ENCODE data around the gene SLC30A10.
"Not testable (repeated sequence)": the region's sequence is repeated elsewhere in the genome, so short reads cannot be mapped to it uniquely, and the experiment has no call there.

Gene SLC30A10

DNA sequence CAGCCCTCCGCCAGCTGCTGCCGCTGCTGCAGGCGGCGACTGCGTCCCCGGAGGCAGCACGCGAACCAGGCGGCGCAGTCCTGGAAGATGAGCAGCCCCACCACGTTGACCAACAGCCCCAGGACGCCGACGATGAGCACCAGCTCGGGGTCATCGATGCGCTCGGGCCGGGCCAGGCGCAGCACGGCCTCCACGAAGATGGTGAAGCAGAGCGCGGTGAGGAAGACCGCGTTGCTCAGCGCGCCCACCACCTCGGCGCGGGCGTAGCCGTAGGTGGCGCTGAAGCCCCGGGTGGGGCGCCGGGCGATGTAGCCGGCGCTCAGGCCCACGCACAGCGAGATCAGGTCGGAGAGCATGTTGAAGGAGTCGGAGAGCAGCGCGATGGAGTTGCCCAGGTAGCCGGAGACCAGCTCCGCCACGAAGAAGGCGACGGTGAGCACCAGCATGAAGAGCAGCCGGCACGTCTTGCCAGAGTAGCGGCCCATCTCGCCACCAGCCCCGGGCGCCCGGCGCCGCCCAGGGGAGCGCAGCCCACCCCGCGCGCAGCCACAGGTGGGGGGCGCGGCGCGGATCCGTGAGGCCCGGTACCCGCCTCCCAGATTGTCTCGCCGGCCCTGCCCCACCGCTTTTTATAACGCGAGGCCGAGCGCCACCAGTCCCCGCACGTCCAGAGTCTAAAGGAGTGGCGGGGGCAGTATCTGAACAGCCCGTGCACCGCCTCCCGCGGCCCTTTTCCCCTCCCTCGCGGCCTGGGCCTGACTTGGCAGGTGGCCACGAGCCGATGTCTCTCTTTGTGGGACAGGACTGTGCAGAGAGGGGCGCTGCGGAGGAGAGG lies at the start of gene SLC30A10:
SLC30A10 (minus strand) TSS at position 602 of the 835 bp plus-strand sequence; CDS start at position 485, 117 bp downstream.
- DNase-seq, result no peak

DNA sequence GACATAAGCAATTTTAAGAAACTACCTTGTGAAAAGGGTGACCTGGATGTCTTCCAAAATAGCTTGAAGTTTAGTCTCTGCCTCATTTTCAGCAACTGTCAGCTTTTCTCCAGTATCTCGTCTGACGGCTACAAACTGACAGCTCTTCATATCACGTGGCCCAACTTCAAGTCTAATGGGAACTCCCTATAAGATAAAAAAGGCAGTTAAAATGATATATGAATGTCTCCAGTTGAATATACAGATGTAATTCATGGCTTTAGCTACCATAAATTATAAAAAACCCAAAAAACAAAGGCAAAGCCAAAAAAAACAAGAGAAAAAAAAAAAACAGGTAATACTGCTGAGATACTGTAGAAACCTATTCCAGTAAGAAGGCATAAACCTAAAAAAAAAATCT lies 44.9 kb upstream of the SLC30A10 start:
- DNase-seq, result no peak

DNA sequence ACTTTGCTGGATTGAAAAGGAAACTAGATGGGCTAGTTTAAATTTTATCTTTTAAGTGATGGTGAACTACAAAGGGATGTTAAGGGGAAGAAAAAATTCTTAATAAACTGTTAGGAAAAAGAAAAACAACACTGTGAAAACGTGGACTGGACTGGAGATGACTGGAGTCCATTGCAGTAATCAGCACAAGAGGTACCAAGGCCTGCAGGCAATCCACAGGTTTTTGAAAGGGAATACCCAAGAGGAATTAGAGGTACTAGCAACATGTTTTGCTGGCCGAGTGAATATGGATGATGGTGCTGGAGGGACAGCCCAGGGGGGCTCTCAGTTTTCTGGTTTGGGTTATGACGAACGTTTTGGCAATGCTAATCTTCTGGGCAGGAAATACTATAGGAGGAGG lies 39.0 kb upstream of the SLC30A10 start:
- no peak for DNase-seq

DNA sequence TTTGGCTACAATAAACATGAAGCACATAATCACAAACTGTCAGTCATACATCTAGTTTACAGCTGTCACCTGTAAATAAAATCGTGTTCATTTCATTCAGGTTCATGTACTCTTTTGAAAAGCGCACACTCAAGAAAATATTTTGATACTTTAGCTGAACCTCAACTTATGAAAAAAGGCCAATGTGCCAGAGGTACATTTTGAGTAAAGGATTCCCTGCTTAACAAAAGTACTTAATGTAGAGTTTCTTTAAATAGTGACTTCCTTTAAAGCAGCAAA lies 37.7 kb upstream of the SLC30A10 start:
- DNase-seq, result no peak

DNA sequence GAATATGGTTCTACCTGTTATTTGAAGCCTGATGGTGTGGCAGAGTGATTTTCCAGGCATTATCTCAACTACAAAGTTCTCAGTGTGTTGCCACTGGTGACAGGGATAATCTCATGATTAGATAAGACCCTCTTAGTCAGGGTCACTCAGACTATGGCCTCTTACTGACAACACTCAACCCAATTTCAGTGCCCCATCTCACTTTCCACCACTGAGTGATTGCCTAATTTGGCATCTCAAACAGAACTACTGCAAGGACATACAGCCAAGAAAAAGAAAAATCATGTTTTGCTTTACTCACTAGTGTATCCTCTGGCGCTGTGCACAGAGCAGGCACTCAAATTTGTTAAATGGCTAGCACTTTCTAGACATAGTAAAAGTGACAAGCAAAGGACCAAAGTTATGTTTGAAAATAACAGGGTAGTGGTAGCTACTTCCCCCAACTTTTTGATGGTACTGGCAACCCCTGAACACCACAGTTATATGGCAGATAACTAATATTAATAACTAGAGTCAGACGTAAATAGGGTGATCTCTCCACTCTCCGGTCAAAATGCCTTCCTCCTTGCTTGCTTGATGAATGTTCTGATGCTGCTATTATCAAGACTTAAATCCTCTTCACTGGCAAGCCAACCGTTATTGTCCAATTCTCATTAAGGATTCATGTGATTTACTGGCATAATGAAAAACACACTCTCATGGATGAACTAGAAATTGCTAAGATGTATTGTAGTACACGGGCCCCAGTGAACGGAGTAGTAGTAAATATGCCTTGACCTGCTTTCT lies 37.1 kb upstream of the SLC30A10 start:
- no peak for DNase-seq

DNA sequence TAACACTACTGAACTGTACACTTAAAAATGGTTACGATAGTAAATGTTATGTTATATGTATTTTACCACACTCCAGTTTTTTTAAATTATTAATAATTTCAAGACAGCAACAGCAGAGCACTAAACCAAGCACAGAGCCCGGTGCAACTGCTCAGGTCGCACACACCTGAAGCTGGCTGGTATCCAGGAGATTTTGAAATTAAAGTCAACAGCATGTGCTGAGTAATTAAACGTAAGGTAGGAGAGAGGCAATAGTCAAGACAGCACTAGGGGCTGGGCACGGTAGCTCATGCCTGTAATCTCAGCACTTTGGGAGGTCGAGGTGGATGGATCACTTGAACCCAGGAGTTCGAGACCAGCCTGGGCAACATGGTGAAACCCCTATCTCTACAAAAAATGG lies 35.1 kb upstream of the SLC30A10 start:
- no peak for DNase-seq

DNA sequence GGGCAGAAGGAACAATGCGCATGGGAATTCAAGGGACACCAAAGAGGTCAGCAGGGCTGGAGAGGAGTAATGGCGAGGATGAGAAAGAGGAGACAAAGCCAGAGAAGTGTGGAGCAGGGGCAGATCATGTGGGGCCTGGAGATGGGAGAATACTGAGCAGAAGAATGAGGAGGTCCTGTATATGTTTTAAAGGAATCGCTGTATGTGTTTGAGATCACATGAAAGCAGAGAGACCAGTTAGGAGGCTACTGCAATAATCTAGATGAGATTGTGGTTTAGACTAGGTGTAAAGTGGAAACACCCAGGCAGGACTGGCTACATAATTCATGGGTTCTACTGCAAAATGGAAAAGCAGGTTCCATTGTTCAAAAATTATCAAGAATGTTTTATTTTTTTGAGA lies 33.3 kb upstream of the SLC30A10 start:
- no peak for DNase-seq

DNA sequence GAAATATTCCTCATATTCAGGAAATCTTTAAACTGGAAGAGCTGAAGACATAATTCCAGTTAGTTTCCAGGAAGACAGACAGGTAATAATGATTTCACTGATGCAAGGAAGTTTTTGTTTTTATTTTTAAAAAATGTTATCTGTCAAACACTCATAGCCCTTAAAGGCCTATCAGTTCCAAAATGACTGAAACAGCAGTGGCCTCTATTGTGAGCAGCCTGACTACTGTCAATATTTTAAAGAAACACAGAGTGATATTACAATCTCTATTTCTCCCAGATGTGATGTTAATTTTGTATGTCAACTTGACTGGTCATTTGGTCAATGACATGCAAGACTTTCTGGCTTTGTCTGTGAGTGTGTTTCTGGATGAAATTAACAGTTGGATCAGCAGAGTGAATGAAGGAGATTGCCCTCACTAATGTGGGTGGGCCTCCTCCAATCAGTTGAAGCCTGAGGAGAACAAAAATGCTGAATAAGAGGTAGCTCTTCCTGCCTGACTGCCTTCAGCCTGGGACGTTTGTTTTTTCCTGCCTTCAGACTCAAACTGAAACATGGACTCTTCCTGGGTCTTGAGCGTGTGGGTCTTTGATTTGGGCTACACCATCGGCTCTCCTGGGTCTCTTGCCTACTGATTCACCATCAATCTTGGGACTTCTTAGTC lies 31.3 kb upstream of the SLC30A10 start:
- DNase-seq, result no peak

DNA sequence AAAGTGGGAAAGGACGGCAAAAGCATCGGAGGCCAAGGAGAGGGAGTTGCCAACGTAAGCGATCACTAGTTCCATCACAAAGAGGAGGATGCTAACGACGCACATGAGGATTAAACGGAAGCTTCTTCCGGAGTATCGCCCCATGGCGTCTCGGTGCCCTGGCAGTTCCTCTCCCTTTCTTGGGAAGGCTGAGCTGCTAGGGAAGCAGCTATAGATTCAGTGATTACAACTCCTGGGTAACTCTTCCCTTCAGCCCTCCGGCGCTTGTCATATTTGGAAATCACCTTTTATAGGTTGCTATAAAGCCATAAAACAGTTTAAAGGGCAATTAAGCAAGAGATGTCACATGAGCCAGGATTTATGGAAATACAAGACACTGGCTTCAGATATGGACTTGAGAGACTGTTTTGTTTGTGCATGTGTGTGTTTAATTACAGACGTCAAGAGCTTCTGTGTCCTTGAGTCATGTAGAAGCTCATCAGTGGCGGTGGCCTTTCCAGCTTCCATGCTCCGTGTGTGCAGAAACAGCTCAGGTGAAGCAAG lies 30.6 kb upstream of the SLC30A10 start:
- no peak for DNase-seq

DNA sequence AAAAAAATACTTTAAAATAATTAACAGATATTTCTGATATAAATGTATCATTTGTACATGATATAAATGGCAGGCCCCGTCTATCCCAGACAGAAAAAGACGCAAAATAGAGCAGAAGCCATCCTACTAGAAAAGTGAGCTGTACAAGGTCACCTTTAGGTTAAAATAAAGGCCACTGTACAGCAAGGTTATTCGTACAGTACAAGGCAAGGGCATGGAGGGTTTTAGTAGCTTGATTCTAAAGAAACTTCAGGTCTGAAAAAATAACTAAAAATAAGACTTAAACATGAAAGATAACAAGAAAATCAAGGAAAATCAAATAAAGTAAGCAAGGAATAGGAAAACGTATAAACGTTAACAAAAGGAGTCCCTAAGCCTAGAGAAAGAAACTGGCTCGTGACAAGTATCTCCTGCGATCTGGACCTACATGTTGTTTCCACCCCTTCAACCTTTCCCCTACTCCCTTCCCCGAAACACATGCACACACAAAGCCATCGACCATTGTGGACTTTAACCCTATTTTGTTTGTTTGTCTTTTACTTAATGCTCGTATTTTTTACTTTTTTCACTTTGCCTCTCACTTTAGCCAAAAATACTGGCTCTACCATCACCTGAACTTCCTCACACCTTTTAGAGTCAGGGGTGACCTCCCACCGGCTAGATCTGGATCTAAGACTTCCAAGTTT lies 26.5 kb upstream of the SLC30A10 start:
- DNase-seq, result no peak

DNA sequence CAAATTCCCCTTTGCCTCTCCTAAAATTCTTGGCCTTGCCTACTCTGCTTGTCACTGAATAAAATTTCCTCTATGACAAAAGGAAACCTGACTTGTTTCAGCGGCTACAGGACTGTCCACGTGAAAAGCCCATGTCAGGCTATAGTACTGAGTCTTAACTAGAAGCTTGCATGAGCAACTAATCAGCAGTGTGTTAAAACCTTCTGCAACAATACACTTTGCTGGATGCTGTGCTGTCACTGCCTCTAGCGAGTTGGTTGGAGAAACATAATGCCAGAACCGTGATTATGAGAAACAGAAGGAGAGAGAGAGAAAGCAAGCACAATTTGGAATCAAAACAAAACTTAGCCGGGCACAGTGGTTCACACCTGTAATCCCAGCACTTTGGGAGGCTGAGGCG lies 25.7 kb upstream of the SLC30A10 start:
- DNase-seq, result no peak

DNA sequence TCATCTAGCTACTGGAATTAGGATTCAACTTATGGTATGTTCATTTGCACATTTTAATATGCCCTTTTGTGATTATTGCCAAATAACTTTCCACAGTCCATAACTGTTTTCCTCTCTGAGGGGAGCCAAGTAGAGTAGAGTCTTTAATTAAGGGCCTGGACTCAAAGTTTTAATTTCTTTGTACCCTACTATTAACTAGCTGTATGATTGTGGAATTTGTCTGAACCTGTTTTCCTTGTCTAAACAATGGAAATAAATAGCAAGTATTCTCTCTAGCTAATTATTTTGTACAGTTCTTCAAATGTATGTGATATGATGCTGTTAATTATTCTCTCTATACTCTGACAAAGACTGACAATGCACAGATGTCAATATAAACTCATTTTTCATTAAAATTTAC lies 24.0 kb upstream of the SLC30A10 start:
- DNase-seq, result no peak

DNA sequence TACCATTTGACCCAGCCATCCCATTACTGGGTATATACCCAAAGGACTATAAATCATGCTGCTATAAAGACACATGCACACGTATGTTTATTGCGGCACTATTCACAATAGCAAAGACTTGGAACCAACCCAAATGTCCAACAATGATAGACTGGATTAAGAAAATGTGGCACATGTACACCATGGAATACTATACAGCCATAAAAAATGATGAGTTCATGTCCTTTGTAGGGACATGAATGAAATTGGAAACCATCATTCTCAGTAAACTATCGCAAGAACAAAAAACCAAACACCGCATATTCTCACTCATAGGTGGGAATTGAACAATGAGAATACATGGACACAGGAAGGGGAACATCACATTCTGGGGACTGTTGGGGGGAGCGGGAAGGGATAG lies 20.9 kb upstream of the SLC30A10 start:
- not testable (repeated sequence) for DNase-seq

DNA sequence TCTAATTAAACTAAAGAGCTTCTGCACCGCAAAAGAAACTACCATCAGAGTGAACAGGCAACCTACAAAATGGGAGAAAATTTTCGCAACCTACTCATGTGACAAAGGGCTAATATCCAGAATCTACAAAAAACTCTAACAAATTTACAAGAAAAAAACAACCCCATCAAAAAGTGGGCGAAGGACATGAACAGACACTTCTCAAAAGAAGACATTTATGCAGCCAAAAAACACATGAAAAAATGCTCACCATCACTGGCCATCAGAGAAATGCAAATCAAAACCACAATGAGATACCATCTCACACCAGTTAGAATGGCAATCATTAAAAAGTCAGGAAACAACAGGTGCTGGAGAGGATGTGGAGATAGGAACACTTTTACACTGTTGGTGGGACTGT lies 20.4 kb upstream of the SLC30A10 start:
- not testable (repeated sequence) for DNase-seq

DNA sequence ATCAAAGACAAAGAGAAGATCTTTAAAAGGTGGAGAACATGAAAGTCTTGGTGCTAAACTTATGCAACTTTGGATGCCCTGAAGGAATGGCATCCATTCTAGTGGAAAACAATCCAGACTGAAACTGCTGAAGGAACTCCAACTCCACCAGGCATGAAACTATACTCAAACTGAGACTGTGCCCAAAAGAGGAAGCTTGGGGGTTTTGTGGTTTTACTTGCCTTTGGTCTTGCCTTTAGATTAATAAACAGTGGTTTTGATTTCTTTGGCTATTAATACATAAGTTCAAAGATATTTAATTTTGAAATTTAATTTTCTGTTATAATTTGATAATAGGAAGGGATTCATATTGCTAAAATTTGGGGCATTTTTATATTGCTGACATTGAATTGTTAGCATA lies 17.4 kb upstream of the SLC30A10 start:
- DNase-seq, result no peak

DNA sequence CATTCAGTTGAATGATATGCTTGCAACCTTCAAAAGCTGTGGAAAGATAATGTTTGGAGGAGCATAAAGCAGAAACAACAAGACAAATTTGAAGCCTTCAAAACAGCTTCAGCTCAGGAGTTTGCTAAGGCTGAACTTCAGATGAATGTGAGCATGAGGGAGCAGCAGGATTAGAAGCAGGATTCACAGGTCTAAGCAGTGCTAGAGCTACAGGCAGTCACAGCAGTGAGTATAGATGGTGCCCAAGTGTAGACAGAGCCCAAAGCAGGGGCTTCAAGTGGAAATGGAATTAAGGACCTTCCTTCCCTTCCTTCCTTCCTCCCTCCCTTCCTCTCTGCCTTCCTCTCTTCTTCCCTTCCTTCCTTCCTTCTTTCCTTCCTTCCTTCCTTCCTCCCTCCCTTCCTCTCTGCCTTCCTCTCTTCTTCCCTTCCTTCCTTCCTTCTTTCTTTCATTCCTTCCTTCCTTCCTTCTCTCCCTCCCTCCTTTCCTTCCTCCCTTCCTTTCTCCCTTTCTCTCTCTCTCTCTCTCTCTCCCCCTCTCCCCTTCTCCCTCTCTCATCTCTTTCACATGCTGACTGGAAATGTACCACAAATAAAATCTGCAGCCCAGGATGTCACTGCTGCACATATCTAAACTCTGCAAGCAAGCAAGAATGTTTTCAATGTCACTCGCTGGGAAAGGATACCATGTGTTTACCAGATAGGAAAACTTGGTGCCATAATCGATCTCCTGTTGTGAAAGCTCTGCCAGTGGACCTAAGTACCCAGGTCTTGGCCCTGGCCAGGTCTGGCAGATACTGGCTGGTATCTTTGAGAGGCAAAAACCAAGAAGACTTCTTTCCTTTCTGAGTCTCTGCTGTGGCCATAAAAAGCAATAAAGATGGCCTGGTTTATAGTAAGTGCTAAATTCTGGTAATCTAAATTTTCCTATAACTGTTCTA lies 13.1 kb upstream of the SLC30A10 start:
- DNase-seq, result no peak

DNA sequence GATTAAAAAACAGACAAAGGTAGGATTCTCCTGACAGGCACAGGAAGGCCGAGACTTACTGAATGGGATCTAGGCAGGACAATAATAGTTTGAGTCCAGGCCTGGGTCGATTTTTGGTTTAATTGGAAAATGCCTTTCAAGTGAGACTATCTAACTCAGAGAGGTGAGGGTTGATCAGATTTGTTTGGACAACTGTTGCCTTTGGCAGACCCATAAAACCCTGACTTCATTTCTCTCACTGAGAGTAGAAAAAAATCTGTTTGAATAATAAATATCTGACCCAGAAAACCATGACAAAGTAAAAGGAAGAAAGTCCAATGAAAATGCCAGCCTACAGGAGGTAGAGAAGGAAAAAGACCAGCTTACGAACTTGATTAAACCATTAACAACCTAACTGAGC lies 12.3 kb upstream of the SLC30A10 start:
- DNase-seq, result no peak

DNA sequence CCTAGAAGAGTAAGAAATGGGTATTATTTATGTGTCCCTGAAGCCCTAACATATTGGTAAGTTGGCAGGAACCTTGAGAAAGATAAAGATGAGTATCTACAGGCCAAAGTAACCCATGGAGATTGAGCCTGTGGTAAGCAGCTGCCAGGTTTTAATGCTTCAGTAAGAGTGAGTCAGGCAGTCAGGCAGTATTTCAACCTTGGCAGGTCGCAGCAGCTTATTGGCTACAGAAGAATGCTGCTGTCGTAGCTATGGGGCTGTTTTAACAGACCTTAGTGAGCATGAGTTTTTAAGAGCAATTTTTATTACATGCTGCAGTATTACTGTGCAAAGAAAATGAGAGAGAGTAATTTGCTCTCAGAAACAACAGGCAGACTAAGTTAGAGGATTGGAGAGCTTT lies 10.3 kb upstream of the SLC30A10 start:
- no peak for DNase-seq

DNA sequence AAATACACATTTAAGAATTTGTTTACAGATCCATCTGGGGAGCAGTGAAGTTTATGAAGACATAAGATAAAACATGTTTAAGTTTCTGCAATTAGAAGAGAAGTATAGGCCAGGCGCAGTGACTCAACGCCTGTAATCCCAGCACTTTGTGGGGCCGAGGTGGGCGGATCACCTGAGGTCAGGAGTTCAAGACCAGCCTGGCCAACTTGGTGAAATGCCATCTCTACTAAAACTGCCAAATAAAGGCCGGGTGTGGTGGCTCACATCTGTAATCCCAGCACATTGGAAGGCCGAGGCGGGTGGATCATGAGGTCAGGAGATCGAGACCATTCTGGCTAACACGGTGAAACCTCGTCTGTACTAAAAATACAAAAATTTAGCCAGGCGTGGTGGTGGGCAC lies 5.4 kb upstream of the SLC30A10 start:
- not testable (repeated sequence) for DNase-seq

DNA sequence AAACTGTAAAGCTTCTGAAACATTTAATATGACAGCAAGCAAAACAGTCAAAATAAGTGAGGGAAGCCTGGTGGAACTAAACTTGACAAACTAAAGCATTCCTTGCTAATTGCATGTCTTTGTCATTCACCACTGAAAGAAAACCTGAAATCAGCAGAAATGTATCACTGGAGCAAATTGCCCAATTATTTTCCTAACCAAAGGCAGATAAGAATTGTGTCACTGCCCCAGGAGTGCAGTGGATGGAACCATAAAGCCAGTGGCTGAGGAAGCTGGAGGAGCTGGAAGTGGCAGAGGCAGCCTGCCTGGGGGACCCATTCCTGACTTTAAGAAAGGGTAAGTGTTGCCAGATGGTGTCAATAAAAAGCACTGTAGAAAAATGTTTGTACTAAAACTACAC lies 2.7 kb upstream of the SLC30A10 start:
- no peak for DNase-seq

DNA sequence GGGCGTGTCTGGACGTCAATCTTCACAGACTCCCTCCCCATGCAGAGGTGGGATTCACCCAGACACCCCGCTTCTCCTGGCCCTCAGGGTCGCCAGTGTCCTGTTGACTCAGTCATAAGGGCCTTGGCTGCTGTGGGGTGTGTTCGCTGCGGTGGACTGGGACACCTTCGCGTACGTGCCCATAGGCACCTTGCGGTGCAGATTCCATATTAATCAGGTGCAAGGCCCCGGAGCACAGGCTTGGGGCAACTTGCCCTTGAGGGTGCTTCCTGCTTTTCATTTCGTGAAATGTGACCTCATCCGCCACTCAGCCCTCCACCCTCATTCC lies 398 bp upstream of the SLC30A10 start:
- DNase-seq, result no peak
